DOHH2 (cell line): Measurements from ENCODE around the gene SPATA6L.

Experiments
- H3F3A ChIP-seq: fragments of 200-600 bp; sonication (generic), shearing (Covaris generic); 2 replicates; pipeline ENCODE4 v1.6.0; 2016; ENCODE audit warnings: antibody characterized with exemption, mild to moderate bottlenecking; ENCODE audit not compliant: control insufficient read depth, insufficient read depth
- H3K27ac ChIP-seq: fragments of 200-600 bp; sonication (generic); 2 replicates; pipeline ENCODE4 v1.5.1; 2014; ENCODE audit warnings: low read depth, mild to moderate bottlenecking, low read length, moderate library complexity
- H3K27me3 ChIP-seq: fragments of 200-600 bp; sonication (generic); 2 replicates; pipeline ENCODE4 v1.6.1; 2014; ENCODE audit warnings: mild to moderate bottlenecking, low read length, mixed read lengths; ENCODE audit not compliant: control insufficient read depth
- H3K36me3 ChIP-seq: fragments of 200-600 bp; sonication (generic); 2 replicates; pipeline ENCODE4 v1.6.1; 2014; ENCODE audit warnings: mild to moderate bottlenecking, low read length, moderate library complexity, mixed read lengths; ENCODE audit not compliant: control insufficient read depth
- H3K4me1 ChIP-seq: fragments of 200-600 bp; sonication (generic); 2 replicates; pipeline ENCODE4 v1.6.1; 2014; ENCODE audit warnings: mild to moderate bottlenecking, low read length, mixed read lengths; ENCODE audit not compliant: control insufficient read depth
- H3K4me2 ChIP-seq: fragments of 200-600 bp; sonication (generic); 2 replicates; pipeline ENCODE4 v1.6.0; 2014; ENCODE audit warnings: mild to moderate bottlenecking, low read length, moderate library complexity
- H3K4me3 ChIP-seq: fragments of 200-600 bp; sonication (generic); 2 replicates; pipeline ENCODE4 v1.5.1; 2014; ENCODE audit warnings: mild to moderate bottlenecking, low read length, mixed read lengths
- H3K79me2 ChIP-seq: fragments of 200-600 bp; sonication (generic); 2 replicates; pipeline ENCODE4 v1.6.1; 2014; ENCODE audit warnings: mild to moderate bottlenecking, low read length, mixed read lengths; ENCODE audit not compliant: control insufficient read depth
- H3K9me2 ChIP-seq: fragments of 200-600 bp; sonication (generic); replicated peaks from 2 replicates; pipeline ENCODE4 v1.6.1; 2014; ENCODE audit warnings: mild to moderate bottlenecking, low read length, mixed read lengths; ENCODE audit not compliant: control insufficient read depth
- H3K9me3 ChIP-seq: fragments of 200-600 bp; sonication (generic); 2 replicates; pipeline ENCODE4 v1.6.1; 2014; ENCODE audit warnings: antibody characterized with exemption, low read length, mixed read lengths; ENCODE audit not compliant: control insufficient read depth, insufficient read depth
- H4K20me1 ChIP-seq: fragments of 200-600 bp; sonication (generic); 2 replicates; pipeline ENCODE4 v1.6.0; 2014; ENCODE audit warnings: low read depth, mild to moderate bottlenecking, antibody characterized with exemption, low read length, moderate library complexity; ENCODE audit not compliant: control insufficient read depth, insufficient read depth
- CTCF ChIP-seq: fragments of 200-600 bp; sonication (generic); IDR thresholded peaks from one replicate; pipeline ENCODE4 v1.5.1; 2014; ENCODE audit warnings: antibody characterized with exemption, mild to moderate bottlenecking, low read depth, low read length; ENCODE audit not compliant: poor library complexity, severe bottlenecking
- EZH2phosphoT487 ChIP-seq: fragments of 200-600 bp; sonication (generic); IDR thresholded peaks from 2 replicates; pipeline ENCODE4 v1.6.1; 2017; ENCODE audit warnings: borderline replicate concordance, mild to moderate bottlenecking, antibody characterized with exemption, low read length, moderate library complexity, mixed read lengths

The SPATA6L gene

GRCh38 chr9:4575997-4576396 is 90.3 kb downstream of the SPATA6L start:
- no peaks in the 10 kb centered on the region for H3K9me2 ChIP-seq
- H3K27me3 ChIP-seq: no peaks in the 10 kb centered on the region
- no peaks in the 10 kb centered on the region for H3K36me3 ChIP-seq
- H3K79me2 ChIP-seq: no peaks in the 10 kb centered on the region
- no peaks in the 10 kb centered on the region for H4K20me1 ChIP-seq
- peaks cover 11% of the 10 kb centered on the region for H3K4me1 ChIP-seq
- H3K27ac ChIP-seq: no peak overlapping the region
- H3K4me2 ChIP-seq: no peak overlapping the region
- no peaks in the 10 kb centered on the region for H3F3A ChIP-seq
- no peak for TF ChIP-seq EZH2phosphoT487
- TF ChIP-seq CTCF: no peak
- no peaks in the 10 kb centered on the region for H3K9me3 ChIP-seq
- no peak overlapping the region for H3K4me3 ChIP-seq

- Histone ChIP-seq H3K9me2 (no peaks in the 10 kb centered on the region), H3K27me3 (no peaks in the 10 kb centered on the region), H3K9me3 (no peaks in the 10 kb centered on the region), H4K20me1 (no peaks in the 10 kb centered on the region), H3K4me2 (no peak overlapping the region), H3K36me3 (no peaks in the 10 kb centered on the region), H3K27ac (no peak overlapping the region), H3K4me1 (peaks cover 11% of the 10 kb centered on the region), H3F3A (no peaks in the 10 kb centered on the region), H3K4me3 (no peak overlapping the region), H3K79me2 (no peaks in the 10 kb centered on the region)
- TF ChIP-seq CTCF: no peak
- no peak for TF ChIP-seq EZH2phosphoT487
Measured at GRCh38 chr9:4574657-4575243, 91.5 kb downstream of the SPATA6L start.

GRCh38 chr9:4573634-4574389 is 92.5 kb downstream of the SPATA6L start:
- Histone ChIP-seq H3K27me3 (no peaks in the 10 kb centered on the region), H3K79me2 (no peaks in the 10 kb centered on the region), H3K9me3 (no peaks in the 10 kb centered on the region), H3K9me2 (no peaks in the 10 kb centered on the region), H3K4me1 (peaks cover 11% of the 10 kb centered on the region), H3K4me3 (no peak overlapping the region), H3F3A (no peaks in the 10 kb centered on the region), H3K36me3 (no peaks in the 10 kb centered on the region), H3K27ac (no peak overlapping the region), H4K20me1 (no peaks in the 10 kb centered on the region), H3K4me2 (no peak overlapping the region)
- TF ChIP-seq CTCF (no peak), EZH2phosphoT487 (no peak)
